Chondrocyte (in vitro differentiated cells): ENCODE results near the gene USP5. TPM values are rescaled to one million over a fixed set of nuclear protein-coding genes. Genes with fewer than 3 reads are reported as not detected.
"Not testable (repeated sequence)": the region's sequence is repeated elsewhere in the genome, so short reads cannot be mapped to it uniquely, and the experiment has no call there.

Experiments used
- DNase-seq: peaks from one replicate; pipeline ENCODE4 v3.0.0; 2021; ENCODE audit warnings: mixed read lengths, low spot score
- H3K27ac Mint-ChIP-seq: one replicate; pipeline ENCODE4 v1.8.0; 2021; ENCODE audit warnings: mild to moderate bottlenecking, moderate library complexity, mixed read lengths; ENCODE audit not compliant: unreplicated experiment
- H3K27me3 Mint-ChIP-seq: 2 replicates; pipeline ENCODE4 v1.8.0; 2021; ENCODE audit warnings: low read depth, mixed read lengths
- H3K36me3 Mint-ChIP-seq: 2 replicates; pipeline ENCODE4 v1.8.0; 2021; ENCODE audit warnings: low read depth, mixed read lengths
- H3K4me1 Mint-ChIP-seq: 2 replicates; pipeline ENCODE4 v1.8.0; 2021; ENCODE audit warnings: low read depth, mild to moderate bottlenecking, mixed read lengths
- H3K4me3 Mint-ChIP-seq: one replicate; pipeline ENCODE4 v1.8.0; 2021; ENCODE audit warnings: mild to moderate bottlenecking, moderate library complexity, mixed read lengths; ENCODE audit not compliant: unreplicated experiment
- H3K9me3 Mint-ChIP-seq: 2 replicates; pipeline ENCODE4 v1.8.0; 2021; ENCODE audit warnings: low read depth, mixed read lengths
- total RNA-seq: library from RNA; stranded (reverse); gene quantifications from 3 replicates; pipeline ENCODE4 v1.2.1, GENCODE V29; 2021
- TF ChIP-seq, protein P1 (sequence below): fragments of 200-600 bp; sonication (generic); IDR thresholded peaks from 2 replicates; pipeline ENCODE4 v1.5.0; 2021; ENCODE audit warnings: antibody characterized with exemption, mild to moderate bottlenecking, moderate library complexity

The USP5 gene
- total RNA-seq, 1 donor from 2014 or later = 106 TPM

DNA sequence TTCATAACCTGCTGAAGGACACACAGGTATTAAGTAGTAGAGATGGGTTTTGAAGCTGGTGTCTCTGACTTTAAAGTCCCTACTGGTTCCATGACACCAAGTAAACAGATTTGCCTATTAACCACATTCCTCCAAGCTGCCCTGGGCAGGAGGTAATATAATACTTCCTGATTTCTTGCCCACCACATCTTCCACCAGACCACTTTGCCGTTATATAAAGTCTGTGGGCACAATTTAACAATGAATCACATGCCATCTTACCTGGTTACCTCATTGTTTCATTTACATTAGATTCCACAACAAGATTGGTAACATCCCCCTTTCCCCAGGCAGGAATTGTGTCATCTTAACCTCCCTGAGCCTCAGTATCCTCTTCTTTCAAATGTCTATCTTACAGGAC is 51.8 kb downstream of the USP5 start:
- peak overlapping the region; percentile 45 for H3K27ac Mint-ChIP-seq
- no peaks in the 10 kb centered on the region for H3K4me1 Mint-ChIP-seq
- no peaks in the 10 kb centered on the region for H3K36me3 Mint-ChIP-seq
- TF ChIP-seq, protein P1, sequence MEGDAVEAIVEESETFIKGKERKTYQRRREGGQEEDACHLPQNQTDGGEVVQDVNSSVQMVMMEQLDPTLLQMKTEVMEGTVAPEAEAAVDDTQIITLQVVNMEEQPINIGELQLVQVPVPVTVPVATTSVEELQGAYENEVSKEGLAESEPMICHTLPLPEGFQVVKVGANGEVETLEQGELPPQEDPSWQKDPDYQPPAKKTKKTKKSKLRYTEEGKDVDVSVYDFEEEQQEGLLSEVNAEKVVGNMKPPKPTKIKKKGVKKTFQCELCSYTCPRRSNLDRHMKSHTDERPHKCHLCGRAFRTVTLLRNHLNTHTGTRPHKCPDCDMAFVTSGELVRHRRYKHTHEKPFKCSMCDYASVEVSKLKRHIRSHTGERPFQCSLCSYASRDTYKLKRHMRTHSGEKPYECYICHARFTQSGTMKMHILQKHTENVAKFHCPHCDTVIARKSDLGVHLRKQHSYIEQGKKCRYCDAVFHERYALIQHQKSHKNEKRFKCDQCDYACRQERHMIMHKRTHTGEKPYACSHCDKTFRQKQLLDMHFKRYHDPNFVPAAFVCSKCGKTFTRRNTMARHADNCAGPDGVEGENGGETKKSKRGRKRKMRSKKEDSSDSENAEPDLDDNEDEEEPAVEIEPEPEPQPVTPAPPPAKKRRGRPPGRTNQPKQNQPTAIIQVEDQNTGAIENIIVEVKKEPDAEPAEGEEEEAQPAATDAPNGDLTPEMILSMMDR = no peak
- H3K4me3 Mint-ChIP-seq = no peak overlapping the region
- H3K27me3 Mint-ChIP-seq = no peaks in the 10 kb centered on the region
- H3K9me3 Mint-ChIP-seq = no peaks in the 10 kb centered on the region
- no peak for DNase-seq

DNA sequence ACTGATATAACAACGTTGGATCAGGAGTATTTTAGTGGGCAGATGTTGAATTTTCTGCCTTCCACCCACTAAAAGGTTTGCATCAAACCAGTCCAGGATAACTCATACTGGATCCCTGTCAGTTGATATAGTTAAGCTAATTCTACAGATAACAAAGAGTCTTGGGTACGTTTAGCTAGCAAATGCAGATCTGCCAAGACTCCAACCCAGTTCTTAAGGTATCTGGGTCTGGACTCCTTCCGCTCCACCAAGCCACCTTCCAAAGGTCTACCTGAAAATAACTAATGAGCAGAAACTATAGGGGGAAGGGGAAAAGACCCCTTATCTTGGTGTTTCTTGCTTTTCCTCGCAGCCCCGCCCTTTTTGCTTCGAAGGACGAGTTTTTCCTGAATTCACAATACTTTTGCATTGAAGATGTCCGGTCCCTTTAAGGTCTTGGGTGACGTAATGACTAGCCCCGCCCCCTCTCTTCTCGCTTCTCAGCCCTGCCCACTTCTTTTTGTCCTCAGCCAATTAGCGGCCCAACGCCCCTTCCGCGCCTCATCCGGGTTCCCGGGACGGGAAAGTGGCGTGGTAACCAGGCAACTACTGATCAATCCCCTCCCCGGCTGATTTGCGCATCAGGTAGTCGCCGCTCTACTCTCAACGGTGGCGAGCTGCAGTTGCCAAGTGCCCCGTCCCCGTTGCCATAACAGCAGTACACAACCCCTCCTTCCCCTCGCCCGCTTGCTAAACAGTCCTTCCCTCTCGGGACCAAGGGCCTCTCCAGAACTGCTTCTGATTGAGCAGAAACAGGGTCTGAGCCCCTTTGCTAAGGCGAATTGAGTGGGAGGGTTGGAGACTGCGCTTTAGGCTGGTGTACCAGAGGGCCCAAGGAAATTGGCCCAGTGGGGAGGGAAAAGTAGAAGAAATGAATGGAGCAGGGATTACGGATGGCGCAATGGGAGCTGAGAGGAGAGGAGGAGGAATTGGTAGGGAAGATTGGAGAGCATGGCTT is 52.6 kb downstream of the USP5 start, which contains the start of gene LRRC23:
Gene LRRC23 (plus strand): TSS at position 543 of the 997 bp plus-strand sequence. CDS start 812 bp downstream, outside the sequence.
- Mint-ChIP-seq H3K27me3 (no peaks in the 10 kb centered on the region), H3K9me3 (no peaks in the 10 kb centered on the region), H3K27ac (peak within 1 kb of the TSS; percentile 45), H3K4me1 (no peaks in the 10 kb centered on the region), H3K36me3 (no peaks in the 10 kb centered on the region), H3K4me3 (no peak within 1 kb of the TSS)
- DNase-seq = peak; percentile 96
- TF ChIP-seq, protein P1 = no peak

- Mint-ChIP-seq H3K36me3 (no peaks in the 10 kb centered on the region), H3K27me3 (no peaks in the 10 kb centered on the region), H3K4me3 (no peak overlapping the region), H3K9me3 (no peaks in the 10 kb centered on the region), H3K4me1 (no peaks in the 10 kb centered on the region), H3K27ac (no peak overlapping the region)
- no peak for DNase-seq
- TF ChIP-seq, protein P1 = no peak
Measured at GRCh38 chr12:6905414-6906040, 53.6 kb downstream of the USP5 start.

DNA sequence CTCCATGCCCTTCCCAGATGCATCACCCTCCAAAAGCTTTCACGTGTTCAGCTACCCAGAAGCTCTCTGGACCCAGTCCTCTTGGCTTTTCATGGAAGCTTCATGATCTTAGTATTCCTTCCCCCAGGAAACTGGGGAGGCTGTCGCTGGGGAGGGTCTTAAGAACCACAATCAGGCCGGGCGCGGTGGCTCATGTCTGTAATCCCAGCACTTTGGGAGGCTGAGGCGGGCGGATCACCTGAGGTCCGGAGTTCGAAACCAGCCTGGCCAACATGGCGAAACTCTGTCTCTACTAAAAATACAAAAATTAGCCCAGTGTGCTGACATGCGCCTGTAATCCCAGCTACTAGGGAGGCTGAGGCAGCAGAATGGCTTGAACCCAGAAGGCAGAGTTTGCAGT is 56.2 kb downstream of the USP5 start:
- not testable (repeated sequence) for H3K36me3 Mint-ChIP-seq, H3K27me3 Mint-ChIP-seq, H3K4me3 Mint-ChIP-seq, H3K9me3 Mint-ChIP-seq, H3K4me1 Mint-ChIP-seq, H3K27ac Mint-ChIP-seq
- DNase-seq = peak; percentile 59

DNA sequence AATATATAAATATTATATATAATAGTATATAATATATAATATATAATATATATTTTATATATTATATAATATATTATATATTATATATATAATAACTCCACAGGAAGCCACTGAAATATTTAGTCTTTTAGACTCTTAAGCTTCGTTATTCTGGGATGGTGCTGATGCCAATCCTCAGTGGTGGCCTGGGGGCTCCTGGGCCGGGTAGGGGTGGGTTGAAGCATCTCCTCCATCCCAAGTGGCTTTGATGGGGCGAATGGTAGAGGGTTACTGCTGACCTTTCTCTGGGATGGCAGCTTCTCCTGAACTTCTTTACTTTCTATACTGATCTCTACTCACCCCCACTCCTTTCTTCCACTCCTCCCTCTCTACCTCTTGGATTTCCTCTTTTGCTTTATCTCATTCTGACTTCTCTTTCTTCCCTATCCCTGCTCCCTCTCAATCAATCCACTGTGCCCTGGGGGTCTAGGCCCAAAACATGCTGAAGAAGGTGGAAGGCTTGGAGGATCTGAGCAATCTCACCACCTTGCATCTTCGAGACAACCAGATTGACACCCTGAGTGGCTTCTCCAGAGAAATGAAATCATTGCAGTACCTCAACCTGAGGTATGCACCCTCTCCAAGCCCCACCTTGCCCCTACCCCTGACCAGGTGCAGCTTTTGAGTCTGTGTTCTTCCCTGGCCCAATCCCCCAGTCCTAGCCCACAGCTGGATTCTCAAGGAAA is 57.6 kb downstream of the USP5 start:
- Mint-ChIP-seq H3K27ac (no peak overlapping the region), H3K9me3 (no peaks in the 10 kb centered on the region), H3K36me3 (no peaks in the 10 kb centered on the region), H3K4me1 (peaks cover 11% of the 10 kb centered on the region), H3K27me3 (no peaks in the 10 kb centered on the region), H3K4me3 (no peak overlapping the region)
- TF ChIP-seq, protein P1 = no peak
- DNase-seq = peak; percentile 17
